SU-DHL-6 (cell line): ENCODE data around the gene GMDS.

Experiments
- CTCF ChIP-seq: fragments of 200-600 bp; sonication (generic); IDR thresholded peaks from one replicate; pipeline ENCODE4 v1.5.1; 2017; ENCODE audit warnings: antibody characterized with exemption, mild to moderate bottlenecking, low read length, moderate library complexity; ENCODE audit not compliant: insufficient read depth, poor library complexity, severe bottlenecking
- EZH2phosphoT487 ChIP-seq: fragments of 200-600 bp; sonication (generic), shearing (Covaris generic); conservative IDR thresholded peaks from 2 replicates; pipeline ENCODE4 v1.6.1; 2018; ENCODE audit warnings: mild to moderate bottlenecking, antibody characterized with exemption, low read length, moderate library complexity, mixed read lengths

- TF ChIP-seq CTCF (no peak), EZH2phosphoT487 (no peak)
Measured at GRCh38 chr6:2155206-2155605, 90.2 kb downstream of the GMDS start.
